Cortex of kidney (tissue), 1 donor: ENCODE results near the gene PLA2G5.
"Not testable (repeated sequence)": the region's sequence is repeated elsewhere in the genome, so short reads cannot be mapped to it uniquely, and the experiment has no call there.

Source experiments
- DNase-seq: peaks from one replicate; lab custom pipeline; 2025; lab: John Stamatoyannopoulos, UW

Gene PLA2G5

GRCh38 chr1:20119347-20119746 lies 49.4 kb downstream of the PLA2G5 start, which contains the start of gene PLA2G2D:
TSS of gene PLA2G2D (minus strand) at chr1:20119536. CDS start at chr1:20119498, 38 bp downstream.
- DNase-seq: no peak

DNA sequence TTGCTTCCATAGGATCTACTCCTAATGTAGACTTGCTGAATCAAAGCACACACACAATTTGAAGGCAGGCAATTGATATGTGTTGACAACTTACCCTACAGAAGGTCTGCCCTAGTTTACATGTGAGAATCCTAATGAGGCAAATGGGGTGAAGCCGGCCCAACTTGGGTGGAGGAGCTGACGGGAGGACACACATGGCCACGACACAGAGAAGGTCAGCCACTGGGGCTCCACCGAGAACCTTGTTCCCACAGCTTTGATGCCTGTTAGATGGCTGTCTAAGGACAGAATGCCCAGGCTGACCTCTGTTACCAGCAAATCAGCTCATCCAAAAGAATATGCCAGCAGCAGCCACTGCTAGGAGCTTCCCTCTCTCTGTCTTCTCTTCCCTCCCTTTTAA lies 50.8 kb downstream of the PLA2G5 start:
- no peak for DNase-seq

GRCh38 chr1:20123722-20124455 lies 53.9 kb downstream of the PLA2G5 start:
- no peak for DNase-seq

DNA sequence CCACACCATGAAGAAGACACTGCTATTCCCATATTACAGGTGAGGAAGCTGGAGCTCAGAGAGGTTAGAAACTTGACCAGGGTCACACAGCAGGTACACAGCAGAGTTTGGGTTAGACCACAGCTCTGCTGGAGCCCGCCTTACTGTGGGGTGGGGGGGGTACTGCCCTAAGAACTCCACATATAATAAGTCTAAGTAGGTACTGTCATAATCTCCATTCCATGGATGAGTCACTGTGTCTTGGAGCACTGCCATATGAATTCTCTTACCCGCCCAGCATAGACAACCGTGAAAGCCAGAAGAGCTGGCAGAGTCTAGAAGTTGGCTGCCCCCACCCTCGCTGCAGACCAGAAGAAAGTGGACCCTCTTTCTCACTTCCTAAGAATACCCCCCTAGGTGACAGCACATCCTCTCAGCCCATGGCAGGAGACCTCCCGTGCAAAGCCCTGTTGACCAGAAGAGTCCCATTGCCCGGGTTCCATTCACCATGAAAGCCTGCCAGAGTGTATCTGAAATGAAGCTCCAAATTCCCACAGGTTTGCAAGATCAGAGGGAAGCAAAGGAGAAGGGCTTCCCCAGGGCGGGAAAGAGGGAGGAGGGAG lies 54.6 kb downstream of the PLA2G5 start:
- DNase-seq: no peak

GRCh38 chr1:20125100-20125499 lies 55.1 kb downstream of the PLA2G5 start:
- DNase-seq: no peak

DNA sequence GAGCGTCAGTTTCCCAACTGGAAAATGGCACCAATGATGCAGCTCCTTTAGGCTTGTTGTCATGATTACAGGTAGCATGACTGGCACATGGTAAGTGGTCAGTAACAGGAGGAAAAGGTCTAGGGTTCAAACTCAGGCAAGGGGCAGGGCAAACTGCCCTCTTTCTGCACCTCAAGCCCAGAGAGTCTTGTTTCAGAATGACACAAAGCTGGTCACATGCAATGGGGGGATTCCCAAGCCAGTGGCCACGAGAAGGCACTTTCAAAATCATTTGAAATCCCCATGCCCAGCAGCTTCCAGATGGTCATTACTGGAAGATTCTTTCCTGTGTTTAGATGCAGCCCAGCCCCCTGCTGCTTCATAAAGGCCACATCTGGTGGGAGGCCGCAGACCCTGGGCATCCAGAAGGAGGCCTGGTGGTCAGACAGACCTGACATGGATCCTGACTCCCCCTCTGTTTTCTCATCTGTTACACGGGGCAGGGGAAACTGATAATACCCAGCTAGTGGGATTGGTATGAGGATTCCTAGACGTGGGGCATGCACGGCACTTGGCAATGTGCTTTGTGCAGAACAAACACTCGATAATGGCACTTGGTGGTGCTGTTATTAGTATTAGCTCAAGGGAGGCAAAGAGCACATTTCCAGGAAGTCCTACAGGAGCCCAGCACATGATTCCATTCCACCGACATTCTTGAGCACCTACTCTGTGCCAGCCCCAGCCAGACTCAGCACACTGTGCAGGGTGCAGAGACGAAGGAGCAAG lies 56.2 kb downstream of the PLA2G5 start:
- DNase-seq: no peak

DNA sequence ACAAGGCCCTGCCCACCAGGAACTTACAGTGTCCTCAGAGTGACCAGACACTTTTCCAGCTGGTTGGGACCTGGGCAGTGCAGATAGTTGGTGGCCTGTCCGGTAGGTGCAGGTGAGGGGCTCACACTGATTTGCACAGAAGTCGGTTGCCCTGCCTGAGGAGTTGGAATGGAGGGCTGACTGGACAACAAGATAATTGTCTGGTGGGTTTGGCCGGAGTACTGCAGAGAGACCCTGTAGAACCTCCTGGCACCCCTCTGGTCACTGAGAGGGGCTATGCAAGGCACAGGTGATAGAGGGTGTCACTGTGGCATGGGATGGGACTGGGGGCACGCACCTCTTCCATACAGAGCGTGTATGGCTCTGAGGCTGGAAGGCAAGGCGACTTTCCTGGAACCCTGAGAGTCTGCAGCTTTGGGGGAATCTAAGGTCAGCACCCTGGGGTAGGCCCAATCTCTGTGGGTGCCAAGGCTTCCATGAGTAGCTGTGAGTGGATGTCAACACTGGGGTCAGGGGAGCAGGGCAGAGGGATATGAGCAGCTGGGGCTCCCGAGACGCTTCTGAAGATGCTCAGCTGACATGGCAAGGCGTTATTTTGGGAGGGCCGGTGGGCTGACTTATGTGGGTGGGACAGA lies 56.9 kb downstream of the PLA2G5 start:
- DNase-seq: no peak

- not testable (repeated sequence) for DNase-seq
Observed at GRCh38 chr1:20130518-20130917, 60.5 kb downstream of the PLA2G5 start.

GRCh38 chr1:20134995-20135394 lies 65.0 kb downstream of the PLA2G5 start:
- no peak for DNase-seq

- DNase-seq: no peak
Observed at GRCh38 chr1:20136249-20136648, 66.3 kb downstream of the PLA2G5 start.

GRCh38 chr1:20137055-20137454 lies 67.1 kb downstream of the PLA2G5 start:
- no peak for DNase-seq

GRCh38 chr1:20137604-20138003 lies 67.6 kb downstream of the PLA2G5 start:
- no peak for DNase-seq

- DNase-seq: no peak
Observed at GRCh38 chr1:20138346-20138745, 68.4 kb downstream of the PLA2G5 start.

GRCh38 chr1:20138961-20139550 lies 69.1 kb downstream of the PLA2G5 start, which contains the start of gene PLA2G2F:
TSS of gene PLA2G2F (plus strand) at chr1:20139323. CDS start at chr1:20139428, 105 bp downstream.
- DNase-seq: no peak

- no peak for DNase-seq
Observed at GRCh38 chr1:20139776-20140612, 70.0 kb downstream of the PLA2G5 start.

GRCh38 chr1:20141001-20141400 lies 71.0 kb downstream of the PLA2G5 start:
- no peak for DNase-seq

GRCh38 chr1:20141466-20141865 lies 71.5 kb downstream of the PLA2G5 start:
- DNase-seq: no peak
